GM12801 (cell line): ENCODE data around the gene XKRX.

Experiments
- CTCF ChIP-seq: IDR thresholded peaks from one replicate; pipeline ENCODE4 v1.5.1; 2011; ENCODE audit warnings: control low read depth; ENCODE audit not compliant: insufficient read length; ENCODE audit errors: extremely low read depth

The XKRX gene

GRCh38 chrX:100904433-100904832 lies 24.3 kb downstream of the XKRX start:
- TF ChIP-seq CTCF: no peak

- TF ChIP-seq CTCF: no peak
Observed at GRCh38 chrX:100895365-100896075, 33.2 kb downstream of the XKRX start.

- no peak for TF ChIP-seq CTCF
Observed at GRCh38 chrX:100883654-100884053, 45.1 kb downstream of the XKRX start.

GRCh38 chrX:100880368-100880767 lies 48.3 kb downstream of the XKRX start:
- no peak for TF ChIP-seq CTCF

- TF ChIP-seq CTCF: no peak
Observed at GRCh38 chrX:100874325-100874724, 54.4 kb downstream of the XKRX start, which contains the start of gene NOX1. Gene NOX1, minus strand, starts transcription at chrX:100874359. Its CDS starts 220 bp downstream, at chrX:100874139.

- no peak for TF ChIP-seq CTCF
Observed at GRCh38 chrX:100871594-100872560, 56.8 kb downstream of the XKRX start.

- TF ChIP-seq CTCF: no peak
Observed at GRCh38 chrX:100870527-100870926, 58.2 kb downstream of the XKRX start.
